WTC11 (cell line): ENCODE measurements around the gene TANGO2. TPM values are rescaled to one million over a fixed set of nuclear protein-coding genes. Genes with fewer than 3 reads are reported as not detected.
A peak's percentile ranks its signal among the peaks of the same experiment; 100 is the strongest.

ENCODE experiments used
- ATF6 ChIP-seq: sonication (generic); formaldehyde crosslinking; IDR thresholded peaks from 2 replicates; pipeline ENCODE4 v1.8.1; 2023; ENCODE audit warnings: mild to moderate bottlenecking, missing genetic modification reagents
- CBFB ChIP-seq: sonication (generic); formaldehyde crosslinking; IDR thresholded peaks from 2 replicates; pipeline ENCODE4 v1.8.1; 2022; ENCODE audit warnings: mild to moderate bottlenecking, low read depth, missing genetic modification reagents
- ELF4 ChIP-seq: sonication (generic); formaldehyde crosslinking; IDR thresholded peaks from 2 replicates; pipeline ENCODE4 v1.8.1; 2022; ENCODE audit warnings: low read depth, mild to moderate bottlenecking, moderate library complexity, missing genetic modification reagents
- ETV6 ChIP-seq: sonication (generic); formaldehyde crosslinking; IDR thresholded peaks from 2 replicates; pipeline ENCODE4 v1.8.1; 2022; ENCODE audit warnings: mild to moderate bottlenecking, missing genetic modification reagents
- FOXJ3 ChIP-seq: sonication (generic); formaldehyde crosslinking; IDR thresholded peaks from 2 replicates; pipeline ENCODE4 v1.9.0; 2021; ENCODE audit warnings: missing genetic modification reagents, mild to moderate bottlenecking, borderline replicate concordance
- GABPB1 ChIP-seq: sonication (generic); formaldehyde crosslinking; IDR thresholded peaks from 2 replicates; pipeline ENCODE4 v1.8.1; 2023; ENCODE audit warnings: mild to moderate bottlenecking, missing genetic modification reagents
- IRF1 ChIP-seq: sonication (generic); formaldehyde crosslinking; IDR thresholded peaks from 2 replicates; pipeline ENCODE4 v1.8.0; 2023; ENCODE audit warnings: missing genetic modification reagents
- MXD4 ChIP-seq: fragments of 250-450 bp; sonication (Bioruptor Pico); IDR thresholded peaks from 2 replicates; pipeline ENCODE4 v1.8.0; 2021; ENCODE audit warnings: mild to moderate bottlenecking, moderate library complexity, borderline replicate concordance
- PRRX2 ChIP-seq: fragments of 250-450 bp; sonication (Bioruptor Pico); IDR thresholded peaks from 2 replicates; pipeline ENCODE4 v1.8.0; 2021; ENCODE audit warnings: mild to moderate bottlenecking
- SP1 ChIP-seq: sonication (generic); formaldehyde crosslinking; conservative IDR thresholded peaks from 2 replicates; pipeline ENCODE4 v1.8.1; 2022; ENCODE audit warnings: missing genetic modification reagents
- ZNF121 ChIP-seq: sonication (generic); formaldehyde crosslinking; IDR thresholded peaks from 2 replicates; pipeline ENCODE4 v1.8.0; 2023; ENCODE audit warnings: missing genetic modification reagents
- ZNF232 ChIP-seq: sonication (generic); formaldehyde crosslinking; IDR thresholded peaks from 2 replicates; pipeline ENCODE4 v1.8.0; 2022; ENCODE audit warnings: mild to moderate bottlenecking, missing genetic modification reagents
- total RNA-seq: library from RNA; stranded (reverse); gene quantifications from 3 replicates; pipeline ENCODE4 v1.2.3, GENCODE V29; 2021
- TF ChIP-seq, protein P1 (sequence below): sonication (generic); formaldehyde crosslinking; IDR thresholded peaks from 2 replicates; pipeline ENCODE4 v1.8.0; 2023; ENCODE audit warnings: missing genetic modification reagents, mild to moderate bottlenecking, borderline replicate concordance
- TF ChIP-seq, protein P2 (sequence below): fragments of 250-450 bp; sonication (Bioruptor Pico); IDR thresholded peaks from 2 replicates; pipeline ENCODE4 v1.8.0; 2021; ENCODE audit warnings: mild to moderate bottlenecking
- TF ChIP-seq, protein P3 (sequence below): fragments of 250-450 bp; sonication (Bioruptor Pico); IDR thresholded peaks from 2 replicates; pipeline ENCODE4 v2.1.2; 2022; ENCODE audit warnings: mild to moderate bottlenecking, moderate library complexity
- TF ChIP-seq, protein P4 (sequence below): sonication (generic); formaldehyde crosslinking; IDR thresholded peaks from 2 replicates; pipeline ENCODE4 v1.8.0; 2022; ENCODE audit warnings: mild to moderate bottlenecking, missing genetic modification reagents
- TF ChIP-seq, protein P5 (sequence below): sonication (generic); formaldehyde crosslinking; IDR thresholded peaks from 2 replicates; pipeline ENCODE4 v1.8.1; 2022; ENCODE audit warnings: low read depth, missing genetic modification reagents, borderline replicate concordance
- TF ChIP-seq, protein P6 (sequence below): sonication (generic); formaldehyde crosslinking; IDR thresholded peaks from 2 replicates; pipeline ENCODE4 v1.8.1; 2023; ENCODE audit warnings: mild to moderate bottlenecking, missing genetic modification reagents
- TF ChIP-seq, protein P7 (sequence below): fragments of 250-450 bp; sonication (Bioruptor Pico); IDR thresholded peaks from 2 replicates; pipeline ENCODE4 v1.9.0; 2021; ENCODE audit warnings: mild to moderate bottlenecking

The TANGO2 gene
- total RNA-seq, 1 experiment from 2014 or later, result 14.8 TPM

GRCh38 chr22:20079745-20080444 lies 59.0 kb downstream of the TANGO2 start, which contains the start of gene DGCR8 (continued):
- TF ChIP-seq, protein P1, sequence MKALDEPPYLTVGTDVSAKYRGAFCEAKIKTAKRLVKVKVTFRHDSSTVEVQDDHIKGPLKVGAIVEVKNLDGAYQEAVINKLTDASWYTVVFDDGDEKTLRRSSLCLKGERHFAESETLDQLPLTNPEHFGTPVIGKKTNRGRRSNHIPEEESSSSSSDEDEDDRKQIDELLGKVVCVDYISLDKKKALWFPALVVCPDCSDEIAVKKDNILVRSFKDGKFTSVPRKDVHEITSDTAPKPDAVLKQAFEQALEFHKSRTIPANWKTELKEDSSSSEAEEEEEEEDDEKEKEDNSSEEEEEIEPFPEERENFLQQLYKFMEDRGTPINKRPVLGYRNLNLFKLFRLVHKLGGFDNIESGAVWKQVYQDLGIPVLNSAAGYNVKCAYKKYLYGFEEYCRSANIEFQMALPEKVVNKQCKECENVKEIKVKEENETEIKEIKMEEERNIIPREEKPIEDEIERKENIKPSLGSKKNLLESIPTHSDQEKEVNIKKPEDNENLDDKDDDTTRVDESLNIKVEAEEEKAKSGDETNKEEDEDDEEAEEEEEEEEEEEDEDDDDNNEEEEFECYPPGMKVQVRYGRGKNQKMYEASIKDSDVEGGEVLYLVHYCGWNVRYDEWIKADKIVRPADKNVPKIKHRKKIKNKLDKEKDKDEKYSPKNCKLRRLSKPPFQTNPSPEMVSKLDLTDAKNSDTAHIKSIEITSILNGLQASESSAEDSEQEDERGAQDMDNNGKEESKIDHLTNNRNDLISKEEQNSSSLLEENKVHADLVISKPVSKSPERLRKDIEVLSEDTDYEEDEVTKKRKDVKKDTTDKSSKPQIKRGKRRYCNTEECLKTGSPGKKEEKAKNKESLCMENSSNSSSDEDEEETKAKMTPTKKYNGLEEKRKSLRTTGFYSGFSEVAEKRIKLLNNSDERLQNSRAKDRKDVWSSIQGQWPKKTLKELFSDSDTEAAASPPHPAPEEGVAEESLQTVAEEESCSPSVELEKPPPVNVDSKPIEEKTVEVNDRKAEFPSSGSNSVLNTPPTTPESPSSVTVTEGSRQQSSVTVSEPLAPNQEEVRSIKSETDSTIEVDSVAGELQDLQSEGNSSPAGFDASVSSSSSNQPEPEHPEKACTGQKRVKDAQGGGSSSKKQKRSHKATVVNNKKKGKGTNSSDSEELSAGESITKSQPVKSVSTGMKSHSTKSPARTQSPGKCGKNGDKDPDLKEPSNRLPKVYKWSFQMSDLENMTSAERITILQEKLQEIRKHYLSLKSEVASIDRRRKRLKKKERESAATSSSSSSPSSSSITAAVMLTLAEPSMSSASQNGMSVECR, result no peak; the same call in 1 of the 2 replicates
- TF ChIP-seq SP1 (CRISPR knock-in tag), result peak; percentile 84
- TF ChIP-seq ZNF232 (CRISPR knock-in tag), result peak; percentile 51; the same call in 1 of the 2 replicates
- TF ChIP-seq, protein P2, sequence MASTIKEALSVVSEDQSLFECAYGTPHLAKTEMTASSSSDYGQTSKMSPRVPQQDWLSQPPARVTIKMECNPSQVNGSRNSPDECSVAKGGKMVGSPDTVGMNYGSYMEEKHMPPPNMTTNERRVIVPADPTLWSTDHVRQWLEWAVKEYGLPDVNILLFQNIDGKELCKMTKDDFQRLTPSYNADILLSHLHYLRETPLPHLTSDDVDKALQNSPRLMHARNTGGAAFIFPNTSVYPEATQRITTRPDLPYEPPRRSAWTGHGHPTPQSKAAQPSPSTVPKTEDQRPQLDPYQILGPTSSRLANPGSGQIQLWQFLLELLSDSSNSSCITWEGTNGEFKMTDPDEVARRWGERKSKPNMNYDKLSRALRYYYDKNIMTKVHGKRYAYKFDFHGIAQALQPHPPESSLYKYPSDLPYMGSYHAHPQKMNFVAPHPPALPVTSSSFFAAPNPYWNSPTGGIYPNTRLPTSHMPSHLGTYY (CRISPR knock-in tag), result no peak
- TF ChIP-seq, protein P3, sequence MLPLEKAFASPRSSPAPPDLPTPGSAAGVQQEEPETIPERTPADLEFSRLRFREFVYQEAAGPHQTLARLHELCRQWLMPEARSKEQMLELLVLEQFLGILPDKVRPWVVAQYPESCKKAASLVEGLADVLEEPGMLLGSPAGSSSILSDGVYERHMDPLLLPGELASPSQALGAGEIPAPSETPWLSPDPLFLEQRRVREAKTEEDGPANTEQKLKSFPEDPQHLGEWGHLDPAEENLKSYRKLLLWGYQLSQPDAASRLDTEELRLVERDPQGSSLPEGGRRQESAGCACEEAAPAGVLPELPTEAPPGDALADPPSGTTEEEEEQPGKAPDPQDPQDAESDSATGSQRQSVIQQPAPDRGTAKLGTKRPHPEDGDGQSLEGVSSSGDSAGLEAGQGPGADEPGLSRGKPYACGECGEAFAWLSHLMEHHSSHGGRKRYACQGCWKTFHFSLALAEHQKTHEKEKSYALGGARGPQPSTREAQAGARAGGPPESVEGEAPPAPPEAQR, result no peak
- TF ChIP-seq PRRX2 (CRISPR knock-in tag), result no peak
- TF ChIP-seq, protein P4, sequence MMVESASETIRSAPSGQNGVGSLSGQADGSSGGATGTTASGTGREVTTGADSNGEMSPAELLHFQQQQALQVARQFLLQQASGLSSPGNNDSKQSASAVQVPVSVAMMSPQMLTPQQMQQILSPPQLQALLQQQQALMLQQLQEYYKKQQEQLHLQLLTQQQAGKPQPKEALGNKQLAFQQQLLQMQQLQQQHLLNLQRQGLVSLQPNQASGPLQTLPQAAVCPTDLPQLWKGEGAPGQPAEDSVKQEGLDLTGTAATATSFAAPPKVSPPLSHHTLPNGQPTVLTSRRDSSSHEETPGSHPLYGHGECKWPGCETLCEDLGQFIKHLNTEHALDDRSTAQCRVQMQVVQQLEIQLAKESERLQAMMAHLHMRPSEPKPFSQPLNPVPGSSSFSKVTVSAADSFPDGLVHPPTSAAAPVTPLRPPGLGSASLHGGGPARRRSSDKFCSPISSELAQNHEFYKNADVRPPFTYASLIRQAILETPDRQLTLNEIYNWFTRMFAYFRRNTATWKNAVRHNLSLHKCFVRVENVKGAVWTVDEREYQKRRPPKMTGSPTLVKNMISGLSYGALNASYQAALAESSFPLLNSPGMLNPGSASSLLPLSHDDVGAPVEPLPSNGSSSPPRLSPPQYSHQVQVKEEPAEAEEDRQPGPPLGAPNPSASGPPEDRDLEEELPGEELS (CRISPR knock-in tag), result peak; percentile 91
- no peak for TF ChIP-seq ATF6 (CRISPR knock-in tag)
- TF ChIP-seq MXD4 (CRISPR knock-in tag), result no peak
- TF ChIP-seq IRF1 (CRISPR knock-in tag), result no peak
- peak; percentile 77 for TF ChIP-seq GABPB1 (CRISPR knock-in tag)
- peak; percentile 53 for TF ChIP-seq ETV6 (CRISPR knock-in tag)
- TF ChIP-seq, protein P5, sequence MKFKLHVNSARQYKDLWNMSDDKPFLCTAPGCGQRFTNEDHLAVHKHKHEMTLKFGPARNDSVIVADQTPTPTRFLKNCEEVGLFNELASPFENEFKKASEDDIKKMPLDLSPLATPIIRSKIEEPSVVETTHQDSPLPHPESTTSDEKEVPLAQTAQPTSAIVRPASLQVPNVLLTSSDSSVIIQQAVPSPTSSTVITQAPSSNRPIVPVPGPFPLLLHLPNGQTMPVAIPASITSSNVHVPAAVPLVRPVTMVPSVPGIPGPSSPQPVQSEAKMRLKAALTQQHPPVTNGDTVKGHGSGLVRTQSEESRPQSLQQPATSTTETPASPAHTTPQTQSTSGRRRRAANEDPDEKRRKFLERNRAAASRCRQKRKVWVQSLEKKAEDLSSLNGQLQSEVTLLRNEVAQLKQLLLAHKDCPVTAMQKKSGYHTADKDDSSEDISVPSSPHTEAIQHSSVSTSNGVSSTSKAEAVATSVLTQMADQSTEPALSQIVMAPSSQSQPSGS (CRISPR knock-in tag), result no peak
- TF ChIP-seq CBFB (CRISPR knock-in tag), result no peak
- TF ChIP-seq, protein P6, sequence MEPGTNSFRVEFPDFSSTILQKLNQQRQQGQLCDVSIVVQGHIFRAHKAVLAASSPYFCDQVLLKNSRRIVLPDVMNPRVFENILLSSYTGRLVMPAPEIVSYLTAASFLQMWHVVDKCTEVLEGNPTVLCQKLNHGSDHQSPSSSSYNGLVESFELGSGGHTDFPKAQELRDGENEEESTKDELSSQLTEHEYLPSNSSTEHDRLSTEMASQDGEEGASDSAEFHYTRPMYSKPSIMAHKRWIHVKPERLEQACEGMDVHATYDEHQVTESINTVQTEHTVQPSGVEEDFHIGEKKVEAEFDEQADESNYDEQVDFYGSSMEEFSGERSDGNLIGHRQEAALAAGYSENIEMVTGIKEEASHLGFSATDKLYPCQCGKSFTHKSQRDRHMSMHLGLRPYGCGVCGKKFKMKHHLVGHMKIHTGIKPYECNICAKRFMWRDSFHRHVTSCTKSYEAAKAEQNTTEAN (CRISPR knock-in tag), result 0 out of 2 replicates have a peak, but pooled peaks have one; percentile 28
- TF ChIP-seq, protein P7, sequence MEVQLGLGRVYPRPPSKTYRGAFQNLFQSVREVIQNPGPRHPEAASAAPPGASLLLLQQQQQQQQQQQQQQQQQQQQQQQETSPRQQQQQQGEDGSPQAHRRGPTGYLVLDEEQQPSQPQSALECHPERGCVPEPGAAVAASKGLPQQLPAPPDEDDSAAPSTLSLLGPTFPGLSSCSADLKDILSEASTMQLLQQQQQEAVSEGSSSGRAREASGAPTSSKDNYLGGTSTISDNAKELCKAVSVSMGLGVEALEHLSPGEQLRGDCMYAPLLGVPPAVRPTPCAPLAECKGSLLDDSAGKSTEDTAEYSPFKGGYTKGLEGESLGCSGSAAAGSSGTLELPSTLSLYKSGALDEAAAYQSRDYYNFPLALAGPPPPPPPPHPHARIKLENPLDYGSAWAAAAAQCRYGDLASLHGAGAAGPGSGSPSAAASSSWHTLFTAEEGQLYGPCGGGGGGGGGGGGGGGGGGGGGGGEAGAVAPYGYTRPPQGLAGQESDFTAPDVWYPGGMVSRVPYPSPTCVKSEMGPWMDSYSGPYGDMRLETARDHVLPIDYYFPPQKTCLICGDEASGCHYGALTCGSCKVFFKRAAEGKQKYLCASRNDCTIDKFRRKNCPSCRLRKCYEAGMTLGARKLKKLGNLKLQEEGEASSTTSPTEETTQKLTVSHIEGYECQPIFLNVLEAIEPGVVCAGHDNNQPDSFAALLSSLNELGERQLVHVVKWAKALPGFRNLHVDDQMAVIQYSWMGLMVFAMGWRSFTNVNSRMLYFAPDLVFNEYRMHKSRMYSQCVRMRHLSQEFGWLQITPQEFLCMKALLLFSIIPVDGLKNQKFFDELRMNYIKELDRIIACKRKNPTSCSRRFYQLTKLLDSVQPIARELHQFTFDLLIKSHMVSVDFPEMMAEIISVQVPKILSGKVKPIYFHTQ, result no peak
- no peak for TF ChIP-seq ELF4 (CRISPR knock-in tag)
- TF ChIP-seq FOXJ3, result no peak
- peak; percentile 94 for TF ChIP-seq ZNF121 (CRISPR knock-in tag)
